ENCODE data around the gene GINS2.

GINS2 gene

DNA sequence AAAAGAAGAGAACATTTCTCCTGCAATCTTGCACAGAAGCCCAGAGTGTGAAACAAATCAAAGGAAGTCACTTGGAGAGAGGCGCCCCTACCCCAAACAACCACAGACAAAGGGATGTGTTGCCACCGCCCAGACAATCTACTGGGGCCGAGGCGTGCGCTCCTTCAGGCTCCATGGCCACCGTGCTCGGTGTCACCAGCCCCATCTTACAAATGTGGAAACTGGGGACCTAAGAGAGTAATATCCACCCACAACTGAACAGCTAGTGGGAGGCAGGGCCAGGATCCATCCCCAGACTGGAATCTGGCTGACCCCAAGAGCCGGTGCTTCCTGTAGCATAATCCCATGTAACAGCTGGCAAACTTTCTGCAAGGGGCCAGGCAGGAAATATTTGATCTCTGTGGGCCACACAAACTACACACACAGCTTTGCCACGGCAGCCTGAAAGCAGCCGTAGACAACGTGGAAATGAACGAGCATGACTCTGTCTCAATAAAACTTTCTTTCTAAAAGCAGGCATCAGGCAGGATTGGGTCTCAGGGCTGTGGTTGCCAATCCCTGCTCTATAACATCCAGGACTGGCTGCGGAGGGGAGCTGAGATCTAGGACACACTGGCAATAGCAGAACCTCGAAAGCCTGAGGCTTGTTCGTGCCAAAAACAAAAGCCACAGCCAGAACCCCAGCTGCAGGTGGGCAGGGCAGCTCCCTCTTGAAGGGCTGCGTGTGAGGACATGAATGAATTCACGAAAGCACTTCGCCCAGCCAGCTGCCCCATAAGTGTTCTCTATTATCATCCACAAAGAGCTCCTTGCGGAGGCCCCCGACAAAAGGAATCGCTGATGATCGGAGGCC, 26.6 kb upstream of the GINS2 start:
- no peak for DNase-seq

DNA sequence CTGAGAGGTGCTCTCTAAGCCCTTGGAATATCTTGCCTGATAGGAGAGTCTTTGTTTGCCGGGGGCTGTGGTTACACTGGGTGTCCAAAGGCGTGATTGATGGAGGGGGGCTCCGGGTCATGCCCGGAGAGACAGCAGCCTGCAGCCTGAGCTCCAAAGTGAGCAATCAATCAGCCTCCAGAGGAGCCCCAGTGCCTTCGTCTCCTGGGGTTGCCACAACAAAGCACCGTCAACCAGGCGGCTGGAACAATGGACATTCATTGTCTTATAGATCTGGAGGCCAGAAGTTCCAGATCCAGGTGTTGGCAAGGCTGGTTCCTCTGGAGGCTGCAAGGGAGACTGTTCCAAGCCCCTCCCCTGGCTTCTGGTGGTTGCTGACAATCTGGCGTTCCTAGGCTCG, 24.0 kb upstream of the GINS2 start:
- DNase-seq: no peak

DNA sequence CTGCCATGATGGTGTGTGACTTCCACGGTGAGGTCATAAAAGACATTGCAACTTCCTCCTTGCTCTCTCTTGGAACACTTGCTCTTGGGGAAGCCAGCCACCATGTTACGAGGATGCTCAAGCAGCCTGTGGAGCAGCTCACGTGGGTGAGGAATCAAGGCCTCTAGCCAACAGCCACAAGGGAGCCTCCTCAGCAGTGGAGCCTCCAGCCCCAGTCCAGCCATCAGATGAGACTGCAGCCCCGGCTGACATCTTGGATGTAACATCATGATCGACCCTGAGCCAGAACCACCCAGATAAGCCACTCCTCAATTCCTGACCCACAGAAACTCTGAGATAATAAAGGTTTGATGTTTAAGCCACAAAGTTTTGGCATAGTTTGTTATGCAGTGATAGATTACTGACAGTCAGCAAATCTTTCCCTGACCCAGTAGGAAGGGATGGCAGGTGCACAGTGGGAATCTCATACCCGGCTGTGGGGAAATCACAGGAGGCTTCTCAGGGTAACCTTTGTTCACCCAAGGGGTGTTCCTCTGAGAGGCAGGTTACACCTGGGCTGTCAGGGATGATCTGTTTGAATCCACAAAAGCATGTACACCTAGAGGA, 23.3 kb upstream of the GINS2 start:
- no peak for DNase-seq

DNA sequence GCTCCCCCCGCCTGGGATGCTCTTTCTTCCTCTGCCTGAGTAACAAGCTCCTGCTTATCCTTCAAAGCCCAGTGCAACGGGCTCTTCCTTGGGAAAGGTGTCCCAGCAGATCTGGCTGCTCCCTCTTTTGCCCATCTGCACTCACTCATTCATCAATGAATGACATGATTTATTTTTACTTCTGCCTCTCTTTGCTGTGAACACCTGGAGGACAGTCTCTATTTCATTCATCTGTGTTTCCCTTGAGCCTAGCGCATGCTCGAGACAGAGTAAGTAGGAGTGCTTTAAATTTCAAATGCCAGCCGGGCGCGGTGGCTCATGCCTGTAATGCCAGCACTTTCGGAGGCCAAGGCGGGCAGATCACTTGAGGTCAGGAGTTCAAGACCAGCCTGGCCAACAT, 22.0 kb upstream of the GINS2 start:
- DNase-seq: no peak

DNA sequence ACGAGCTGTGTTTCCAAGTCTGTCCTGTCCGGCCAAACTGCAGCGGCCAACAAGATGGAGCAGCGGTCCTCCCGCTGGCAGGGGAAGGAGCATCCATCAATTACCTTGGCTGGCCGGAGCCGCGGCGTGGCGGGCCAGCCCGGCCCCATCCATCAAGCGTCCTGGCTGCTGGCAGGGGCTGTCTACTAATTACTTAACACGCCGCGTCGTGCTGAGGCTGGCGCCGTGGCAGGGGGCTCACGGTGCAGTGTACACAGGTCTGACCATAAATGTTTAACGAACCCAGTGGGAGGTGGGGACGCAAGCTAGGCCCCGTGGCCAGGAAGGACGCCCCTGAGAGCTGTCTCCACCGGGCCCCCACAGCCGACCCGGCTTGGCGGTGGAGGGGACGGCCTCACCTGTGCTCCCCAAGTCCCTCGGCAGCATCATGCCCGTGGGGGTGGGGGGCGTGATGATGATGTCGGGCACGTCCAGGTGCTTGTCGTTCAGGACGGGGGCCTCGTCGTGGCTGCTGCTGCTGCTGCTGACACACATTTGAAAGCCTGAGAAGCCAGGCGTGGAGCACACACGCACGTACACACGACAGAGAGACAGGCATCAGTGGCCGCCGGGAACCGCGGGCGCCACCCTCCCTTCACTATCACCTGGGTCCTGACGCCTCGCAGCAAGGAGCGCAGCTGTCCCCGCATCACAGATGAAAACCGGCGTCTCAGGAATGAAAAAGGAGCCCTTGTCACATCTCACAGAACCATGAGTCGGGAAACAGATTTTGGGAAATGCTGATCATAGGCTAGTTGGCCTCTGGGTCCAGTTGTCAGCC, 21.2 kb upstream of the GINS2 start:
- DNase-seq: no peak

DNA sequence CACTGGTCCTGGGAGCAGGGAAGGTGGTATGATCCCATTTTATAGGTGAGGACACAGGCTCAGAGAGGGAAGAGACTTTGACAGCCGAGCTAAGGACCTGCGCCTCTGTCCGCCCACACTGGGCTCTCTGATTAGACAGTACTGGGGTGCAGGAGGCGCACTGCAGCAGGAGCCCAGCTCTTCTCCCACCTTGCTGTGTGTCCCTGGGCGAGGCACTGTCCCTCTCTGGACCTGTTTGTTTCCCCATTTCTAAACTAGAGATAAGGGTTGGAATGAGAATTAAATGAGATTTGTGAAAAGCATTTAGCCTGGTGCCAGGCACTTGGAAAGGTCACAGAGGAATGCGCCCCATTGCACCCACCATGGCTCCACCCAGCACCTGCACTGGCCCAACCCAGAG, 19.6 kb upstream of the GINS2 start:
- DNase-seq: no peak

DNA sequence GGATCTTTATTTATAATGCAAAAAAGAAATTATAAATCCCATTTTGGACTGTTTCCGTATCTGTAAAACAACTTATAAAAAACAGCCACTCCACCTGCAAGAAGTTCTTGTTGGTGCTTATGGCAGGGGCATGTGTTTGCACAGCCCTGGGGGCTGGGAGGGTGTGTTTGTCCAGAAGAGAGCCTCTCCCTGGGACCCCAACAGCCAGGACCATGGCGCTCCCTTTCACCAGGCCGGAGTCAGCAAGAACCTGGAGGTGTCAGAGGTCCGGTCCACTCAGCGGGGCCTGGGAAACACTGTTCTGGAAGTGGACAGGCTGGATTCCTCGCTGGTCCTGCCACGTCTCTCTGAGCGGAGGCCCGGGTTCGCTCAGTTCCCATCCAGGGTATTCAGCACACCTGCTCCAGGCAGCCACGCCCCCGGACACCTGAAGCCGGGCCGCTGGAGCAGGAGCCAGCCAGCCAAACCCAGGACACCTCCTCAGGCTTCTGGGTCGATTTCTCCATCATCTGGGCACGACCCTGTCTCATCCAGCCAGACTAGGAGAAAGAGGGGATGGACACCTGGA, 18.9 kb upstream of the GINS2 start:
- DNase-seq: no peak

DNA sequence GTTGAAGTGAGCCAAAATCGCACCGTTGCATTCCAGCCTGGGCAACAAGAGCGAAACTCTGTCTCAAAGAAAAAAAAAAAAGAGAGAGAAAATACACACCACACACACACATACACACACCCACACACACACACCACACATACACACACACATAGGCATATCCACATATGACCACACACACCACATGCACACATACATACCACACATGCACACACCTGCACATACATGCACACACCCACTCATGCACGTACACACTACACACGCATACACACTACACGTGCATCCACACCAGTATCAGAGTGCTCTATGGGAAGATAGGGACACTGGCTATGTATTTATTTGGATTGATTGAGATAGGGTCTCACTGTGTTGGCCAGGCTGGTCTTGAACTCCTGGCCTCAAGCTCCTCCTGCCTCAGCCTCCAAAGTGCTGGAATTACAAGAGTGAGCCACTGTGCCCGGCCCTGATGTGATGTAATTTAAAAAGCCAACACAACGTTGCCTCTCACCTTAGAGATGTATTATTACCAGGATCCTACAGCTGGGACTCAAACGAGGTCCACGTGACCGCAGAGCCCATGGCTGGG, 17.8 kb upstream of the GINS2 start:
- no peak for DNase-seq

DNA sequence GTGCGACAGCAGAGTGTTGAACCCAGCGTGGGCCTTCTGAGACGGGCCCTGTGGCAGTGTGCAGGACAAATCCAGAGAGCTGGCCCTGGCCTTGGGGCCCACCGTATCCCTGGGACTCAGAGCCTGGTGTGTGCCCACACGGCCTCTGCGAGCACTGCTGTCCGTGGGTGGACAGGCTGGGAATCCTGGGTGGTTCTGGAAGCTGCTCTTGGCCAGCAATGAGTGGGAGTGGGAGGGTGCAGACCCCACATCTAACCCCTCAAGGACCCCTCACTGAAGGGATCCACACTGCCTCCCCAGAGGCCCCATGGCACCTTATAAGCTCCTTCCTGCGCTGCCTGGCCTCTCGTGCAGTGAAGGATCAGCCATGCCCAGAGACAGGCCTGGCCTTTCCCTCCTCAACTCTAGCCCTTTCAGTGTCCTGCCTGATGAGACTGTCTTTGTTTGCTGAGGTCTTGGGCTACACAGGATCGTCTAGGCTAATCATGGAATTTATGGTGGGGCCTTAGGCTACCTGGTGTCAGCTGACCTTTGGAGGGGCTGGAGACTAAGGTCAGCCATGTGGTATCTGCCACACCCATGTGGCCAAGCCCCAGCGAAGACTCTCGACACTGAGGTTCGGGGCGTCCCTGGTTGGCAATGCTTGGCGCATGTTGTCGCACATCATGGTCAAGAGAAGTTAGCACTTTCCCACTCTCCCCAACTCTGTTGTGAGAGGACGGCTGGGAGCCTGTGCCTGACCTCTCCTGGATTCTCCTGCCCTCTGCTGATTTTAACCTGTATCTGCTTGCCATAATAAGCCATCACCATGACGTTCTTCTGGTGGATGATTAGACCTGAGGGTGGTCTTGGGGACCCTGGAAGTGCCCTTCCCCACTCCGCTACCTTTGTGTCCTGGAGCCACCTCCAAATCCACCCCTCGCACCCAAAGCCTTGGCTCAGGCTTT, 16.4 kb upstream of the GINS2 start:
- DNase-seq: no peak

DNA sequence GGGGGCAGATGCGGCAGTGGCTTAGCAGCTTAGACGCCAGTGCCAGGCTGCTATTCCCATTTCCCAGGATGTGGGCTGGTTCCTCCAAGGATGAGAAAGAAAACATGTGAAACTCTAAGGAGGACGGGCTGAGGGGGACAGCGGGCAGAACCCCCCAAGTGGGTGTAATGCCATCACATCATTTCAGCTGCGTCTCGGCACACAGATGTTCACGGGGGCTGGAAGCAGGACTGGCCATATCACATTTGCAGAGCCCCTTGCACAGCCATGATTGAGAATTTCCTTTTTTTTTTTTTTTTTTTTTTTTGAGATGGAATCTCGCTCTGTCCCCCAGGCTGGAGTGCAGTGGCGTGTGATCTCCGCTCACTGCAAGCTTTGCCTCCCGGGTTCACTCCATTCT, 15.3 kb upstream of the GINS2 start:
- no peak for DNase-seq

DNA sequence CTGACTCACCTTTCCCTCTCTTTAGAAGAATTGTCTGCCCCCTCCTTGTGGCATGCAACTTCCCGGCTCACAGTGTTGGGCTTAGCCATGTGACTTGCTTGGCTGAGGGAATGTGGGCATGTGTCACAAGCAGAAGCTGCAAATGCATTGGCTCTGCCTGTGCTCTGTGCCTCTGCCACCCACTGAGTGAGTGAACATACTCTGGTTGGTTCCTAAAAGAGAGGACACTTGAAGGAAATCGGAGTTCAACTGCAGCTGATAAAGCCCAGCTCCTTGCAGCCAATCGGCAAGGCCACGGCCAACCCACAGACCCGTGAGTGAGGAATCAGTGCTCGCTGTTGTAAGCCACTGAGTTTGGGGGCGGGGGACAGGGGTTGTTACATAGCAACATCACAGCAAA, 10.9 kb upstream of the GINS2 start:
- no peak for DNase-seq

DNA sequence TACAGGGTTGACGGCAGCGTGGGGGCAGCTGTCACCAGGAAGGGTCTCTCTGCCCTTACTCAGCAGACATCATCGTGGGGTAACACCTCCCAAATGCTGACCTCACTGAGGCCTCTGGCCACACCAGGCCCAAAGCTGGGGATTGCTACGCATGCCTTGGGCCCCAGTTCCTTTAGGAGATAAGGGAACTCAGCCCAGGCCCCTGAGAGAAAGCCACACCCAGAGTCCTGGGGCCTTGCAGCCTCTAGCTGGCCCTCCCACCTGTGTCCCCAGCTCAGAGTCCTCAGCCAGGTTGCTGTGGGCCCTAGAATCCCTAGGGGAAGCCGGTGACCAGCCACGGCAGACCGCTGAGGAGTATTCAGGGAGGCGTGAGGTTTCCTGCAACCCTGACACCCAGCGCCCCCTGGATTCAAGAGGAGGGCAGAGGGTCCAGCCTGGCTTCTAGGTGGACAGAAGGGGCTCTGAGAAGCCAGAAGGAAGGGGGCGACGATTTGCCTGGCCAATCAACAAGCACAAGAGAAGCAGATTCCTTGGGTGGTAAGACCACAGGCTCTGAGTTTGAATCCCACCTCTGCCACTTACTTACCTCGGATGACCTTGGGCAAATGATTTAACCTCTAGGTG, 10.3 kb upstream of the GINS2 start:
- no peak for DNase-seq

DNA sequence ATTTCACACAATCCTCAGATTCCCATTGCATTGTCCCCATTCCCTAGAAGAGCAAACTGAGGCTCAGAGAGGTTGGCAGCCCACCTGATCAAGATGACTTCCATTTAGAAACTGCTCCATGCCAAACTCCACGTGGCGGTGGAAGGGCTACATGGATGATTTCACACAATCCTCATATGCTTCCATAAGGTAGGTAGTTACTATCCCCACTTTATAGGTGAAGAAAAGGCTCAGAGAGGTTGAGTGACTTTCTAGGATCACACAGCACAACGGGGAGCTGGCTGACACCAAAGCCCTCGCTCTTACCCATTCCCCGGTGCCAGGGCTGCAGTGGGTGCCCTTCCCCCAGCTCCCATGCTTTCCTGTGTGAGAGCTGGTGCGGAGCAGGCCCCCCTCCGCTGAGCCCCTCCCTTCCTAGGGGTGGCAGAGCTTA, 9.7 kb upstream of the GINS2 start:
- no peak for DNase-seq

DNA sequence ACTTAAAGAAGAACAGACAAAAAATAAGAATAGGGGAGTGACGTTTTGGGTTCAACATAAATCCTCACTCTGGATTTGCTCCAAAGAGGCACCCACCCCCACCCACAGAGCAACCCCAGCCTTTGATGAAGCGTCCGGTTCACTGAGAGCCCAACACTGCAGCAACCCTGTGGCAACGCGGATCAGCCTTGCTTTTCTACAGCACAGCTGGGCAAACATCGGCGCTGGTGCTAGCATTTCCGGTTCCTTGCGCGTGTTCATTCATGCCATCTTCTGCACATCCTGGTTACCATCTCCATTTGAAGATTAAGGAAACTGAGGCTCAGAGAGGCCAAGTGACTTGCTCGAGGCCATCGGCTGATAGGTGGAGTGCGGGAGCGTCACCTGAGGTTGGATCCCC, 8.7 kb upstream of the GINS2 start:
- no peak for DNase-seq

DNA sequence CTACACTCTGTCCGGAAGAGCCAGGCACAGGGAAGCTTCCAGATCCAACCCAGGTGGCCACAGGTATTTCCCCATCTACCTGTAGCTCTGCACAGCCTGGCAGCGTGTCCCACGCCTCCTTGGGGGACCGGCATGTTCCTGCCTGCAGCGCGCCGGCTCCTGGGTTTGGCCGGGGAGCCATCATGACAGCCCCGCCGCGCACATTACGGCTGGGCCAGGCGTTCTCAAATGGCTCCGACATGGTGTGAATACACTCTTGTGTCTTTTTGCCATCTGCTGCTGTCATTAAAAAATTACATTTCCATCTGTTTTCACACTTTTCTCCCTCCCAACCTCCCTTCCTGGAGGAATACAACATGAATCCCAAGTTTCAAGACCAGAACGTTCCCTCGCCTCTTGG, 8.0 kb upstream of the GINS2 start:
- DNase-seq: no peak

DNA sequence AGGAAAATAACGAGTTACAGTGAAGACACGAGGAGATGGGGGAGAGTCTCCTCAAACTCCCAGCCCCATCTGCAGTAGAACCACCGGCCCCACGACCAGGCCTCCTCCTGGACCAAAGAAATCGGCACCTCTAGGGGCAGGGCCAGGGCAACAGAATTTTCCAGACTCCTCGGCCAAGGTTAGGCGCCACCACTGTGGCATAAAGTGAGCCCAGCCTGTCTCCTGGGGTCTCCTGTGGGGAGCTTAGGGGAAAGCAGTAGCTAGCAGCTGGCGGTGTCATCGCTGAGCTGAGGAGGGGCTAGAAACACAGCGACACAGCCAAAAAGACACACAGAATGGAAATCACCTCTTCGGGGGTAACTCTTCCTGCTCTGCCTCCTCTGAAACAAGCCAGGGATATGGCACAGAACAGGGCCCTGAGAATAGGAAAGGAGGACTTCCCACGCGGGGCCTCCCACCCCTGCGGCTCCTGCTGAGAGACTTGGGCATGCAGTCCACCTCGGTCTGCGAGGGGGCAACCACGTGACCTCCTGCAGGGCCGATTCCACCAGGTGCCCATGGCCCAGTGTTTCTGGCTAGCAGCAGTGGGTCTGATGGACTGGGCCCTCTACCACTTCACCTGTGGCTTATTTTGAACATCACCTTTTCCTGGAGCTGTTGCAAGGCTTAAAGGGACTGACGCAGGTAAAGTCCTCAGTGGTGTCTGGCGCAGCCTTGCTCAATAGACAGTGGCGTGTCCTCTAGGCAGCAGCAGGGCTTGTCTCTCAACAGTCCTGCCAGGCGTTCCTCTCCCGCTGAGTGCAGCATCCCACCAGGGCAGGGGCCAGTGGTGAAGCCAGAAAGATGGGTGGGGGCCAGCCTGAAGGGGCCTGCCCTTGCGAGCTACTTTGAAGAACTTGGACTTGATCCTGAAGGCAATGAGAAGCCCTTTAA, 6.7 kb upstream of the GINS2 start:
- no peak for DNase-seq

DNA sequence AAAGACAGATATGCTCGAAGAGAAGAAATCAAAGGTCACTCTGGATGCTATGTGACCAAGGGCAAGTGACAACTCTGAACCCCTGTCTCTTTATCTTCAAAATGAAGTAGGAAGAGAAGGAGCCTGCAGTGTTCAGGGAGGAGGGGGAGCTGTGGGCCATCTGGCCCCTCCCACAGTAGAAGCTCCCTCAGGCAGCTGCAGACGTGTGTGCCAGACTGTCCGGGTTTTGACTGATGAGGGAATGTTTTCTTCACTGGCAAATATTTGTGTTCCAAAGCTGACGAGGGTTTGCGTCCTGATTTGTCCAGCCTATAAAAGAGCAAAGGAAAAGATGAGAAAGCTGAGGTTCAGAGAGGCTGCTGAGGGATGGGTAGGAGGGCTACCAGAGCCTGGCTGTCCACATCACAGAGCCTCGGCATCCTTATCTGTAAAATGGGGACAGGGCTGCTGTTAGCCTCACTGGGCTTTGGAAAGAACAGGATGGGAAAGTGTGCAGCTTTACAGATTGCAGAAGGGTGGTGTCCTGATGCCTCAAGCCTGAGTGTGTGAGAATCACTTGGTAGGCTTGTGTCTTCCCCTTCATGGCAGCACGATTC, 1.8 kb upstream of the GINS2 start:
- no peak for DNase-seq

DNA sequence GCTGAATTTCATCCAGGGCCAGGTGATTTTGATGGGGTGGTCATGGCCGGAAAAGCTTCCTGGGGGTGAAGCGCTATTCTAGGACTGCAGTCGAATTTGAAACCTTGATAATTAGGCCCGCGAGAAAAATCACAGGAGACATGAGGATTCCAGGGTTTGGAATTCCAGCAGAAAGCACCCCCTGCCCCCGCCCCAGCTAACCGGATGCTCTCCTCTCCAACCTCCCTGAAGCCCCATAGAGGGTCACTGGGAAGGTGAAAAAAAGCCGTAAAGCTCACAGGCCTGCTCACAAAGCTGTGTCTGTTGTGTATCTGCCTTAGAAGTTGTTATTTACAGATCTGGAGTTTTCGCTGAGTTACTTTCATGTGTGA, 1.2 kb upstream of the GINS2 start:
- DNase-seq: no peak

DNA sequence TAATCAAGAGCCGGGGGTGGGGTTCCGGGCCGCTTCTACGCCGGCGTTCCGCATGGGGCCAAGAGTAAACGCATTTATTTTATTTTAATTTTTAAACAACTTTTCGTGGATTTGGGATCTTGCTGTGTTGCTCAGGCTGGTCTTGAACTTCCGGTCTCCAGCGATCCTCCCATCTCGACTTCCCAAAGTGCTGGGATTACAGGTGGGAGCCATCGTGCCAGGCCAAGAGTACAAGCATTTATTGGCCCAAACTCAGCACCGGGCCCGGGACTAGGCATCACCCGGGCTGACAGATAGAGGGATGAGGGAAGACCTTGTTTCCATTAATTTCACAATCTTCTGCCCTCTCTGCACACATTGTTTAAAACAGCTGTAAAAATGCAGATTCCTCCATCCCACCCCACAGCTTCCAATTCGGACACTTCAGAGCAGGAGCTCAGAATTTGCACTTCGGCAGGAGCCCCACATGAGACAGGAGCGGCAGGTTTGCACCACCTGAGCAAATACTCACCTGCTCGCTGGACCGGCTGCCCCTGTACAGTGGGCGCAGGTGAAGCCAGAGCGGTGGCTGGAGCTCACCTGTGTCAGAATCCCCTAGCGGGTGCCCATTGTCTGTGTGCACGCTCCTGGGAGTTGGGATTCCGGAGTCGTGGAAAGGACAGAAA, 663 bp upstream of the GINS2 start:
- DNase-seq: no peak

Measured in NCI-H2029 treated with DMSO at 0.1 percent for 48 hours (cell line).